HG03280 (cell line): ENCODE measurements around the gene HOXC12.

ENCODE experiments used
- ATAC-seq: cut with Tn5 transposase; IDR thresholded peaks from one replicate; pipeline ENCODE4 v1.9.1; 2021; ENCODE audit warnings: mild to moderate bottlenecking, moderate library complexity; ENCODE audit not compliant: unreplicated experiment

The HOXC12 gene

GRCh38 chr12:53971129-53971528 is 16.4 kb downstream of the HOXC12 start:
- ATAC-seq, result no peak

- ATAC-seq, result no peak
These were observed 17.0 kb downstream of the HOXC12 start for GRCh38 chr12:53971686-53972085.

- no peak for ATAC-seq
These were observed 17.5 kb downstream of the HOXC12 start for GRCh38 chr12:53972152-53972702.

GRCh38 chr12:53972722-53973235 is 18.1 kb downstream of the HOXC12 start, which contains the start of gene HOXC11:
TSS of gene HOXC11 (plus strand) at chr12:53973126. CDS start at chr12:53973242, 116 bp downstream.
- no peak for ATAC-seq

- no peak for ATAC-seq
These were observed 18.7 kb downstream of the HOXC12 start for GRCh38 chr12:53973236-53974042.

GRCh38 chr12:53974084-53975063 is 19.7 kb downstream of the HOXC12 start, which contains the start of gene HOTAIR:
TSS of gene HOTAIR (minus strand) at chr12:53974954.
- ATAC-seq, result no peak

- ATAC-seq, result no peak
These were observed 20.4 kb downstream of the HOXC12 start for GRCh38 chr12:53975064-53975471.

- ATAC-seq, result no peak
These were observed 20.9 kb downstream of the HOXC12 start for GRCh38 chr12:53975479-53976152.

GRCh38 chr12:53976172-53976822 is 21.6 kb downstream of the HOXC12 start:
- no peak for ATAC-seq

GRCh38 chr12:53976823-53977595 is 22.3 kb downstream of the HOXC12 start:
- ATAC-seq, result no peak

- ATAC-seq, result no peak
These were observed 23.1 kb downstream of the HOXC12 start for GRCh38 chr12:53977596-53978445.

GRCh38 chr12:53978477-53979356 is 24.0 kb downstream of the HOXC12 start:
- ATAC-seq, result no peak

- no peak for ATAC-seq
These were observed 25.6 kb downstream of the HOXC12 start for GRCh38 chr12:53980104-53980801.

- ATAC-seq, result no peak
These were observed 26.2 kb downstream of the HOXC12 start for GRCh38 chr12:53980802-53981496.

- ATAC-seq, result no peak
These were observed 27.2 kb downstream of the HOXC12 start for GRCh38 chr12:53981634-53982565.
